ENCODE data around the gene CSRP2.

Gene CSRP2

GRCh38 chr12:76881142-76881541 lies 2.3 kb upstream of the CSRP2 start:
- no peak for TF ChIP-seq CTCF (IDR thresholded peaks at IDR 0.05; ENCODE audit: low read length, missing control alignments)
- no peak overlapping the region for H3K4me3 ChIP-seq (replicated peaks; ENCODE audit: low read depth, low read length)
- no peak for DNase-seq (ENCODE audit: low read depth)

- no peak for TF ChIP-seq CTCF (IDR thresholded peaks at IDR 0.05; ENCODE audit: low read length, missing control alignments)
- H3K4me3 ChIP-seq (replicated peaks; ENCODE audit: low read depth, low read length), result no peak overlapping the region
- no peak for DNase-seq (ENCODE audit: low read depth)
Measured at GRCh38 chr12:76880519-76881023, 1.8 kb upstream of the CSRP2 start.

GRCh38 chr12:76879710-76880518 lies 1.1 kb upstream of the CSRP2 start:
- TF ChIP-seq CTCF (IDR thresholded peaks at IDR 0.05; ENCODE audit: low read length, missing control alignments), result no peak
- DNase-seq (ENCODE audit: low read depth), result peak; percentile 20
- H3K4me3 ChIP-seq (replicated peaks; ENCODE audit: low read depth, low read length), result peak overlapping the region; percentile 63

- peak; percentile 18 for DNase-seq (ENCODE audit: low read depth)
- H3K4me3 ChIP-seq (replicated peaks; ENCODE audit: low read depth, low read length), result peak overlapping the region; percentile 63
- TF ChIP-seq CTCF (IDR thresholded peaks at IDR 0.05; ENCODE audit: low read length, missing control alignments), result peak; percentile 13
Measured at GRCh38 chr12:76878099-76878898, 520 bp downstream of the CSRP2 start.

- TF ChIP-seq CTCF (IDR thresholded peaks at IDR 0.05; ENCODE audit: low read length, missing control alignments), result no peak
- no peak overlapping the region for H3K4me3 ChIP-seq (replicated peaks; ENCODE audit: low read depth, low read length)
- DNase-seq (ENCODE audit: low read depth), result no peak
Measured at GRCh38 chr12:76876696-76877229, 2.1 kb downstream of the CSRP2 start.

- TF ChIP-seq CTCF (IDR thresholded peaks at IDR 0.05; ENCODE audit: low read length, missing control alignments), result no peak
- no peak for DNase-seq (ENCODE audit: low read depth)
- no peak overlapping the region for H3K4me3 ChIP-seq (replicated peaks; ENCODE audit: low read depth, low read length)
Measured at GRCh38 chr12:76874491-76875190, 4.2 kb downstream of the CSRP2 start.

All from fibroblast of pulmonary artery (primary cell).